Hepatocyte (in vitro differentiated cells): ENCODE measurements around the gene TK2.

ENCODE experiments used
- CTCF ChIP-seq: fragments of 200-600 bp; sonication (generic); IDR thresholded peaks from 2 replicates; pipeline ENCODE4 v1.5.1; 2016; ENCODE audit warnings: antibody characterized with exemption, mild to moderate bottlenecking; ENCODE audit not compliant: poor library complexity
- EZH2 ChIP-seq: fragments of 200-600 bp; sonication (generic); IDR thresholded peaks from 2 replicates; pipeline ENCODE4 v1.6.1; 2016; ENCODE audit warnings: antibody characterized with exemption, mild to moderate bottlenecking, borderline replicate concordance
- EZH2phosphoT487 ChIP-seq: fragments of 200-600 bp; sonication (generic); IDR thresholded peaks from one replicate; pipeline ENCODE4 v1.6.1; 2018; ENCODE audit warnings: antibody characterized with exemption, mild to moderate bottlenecking, low read depth, moderate library complexity; ENCODE audit not compliant: unreplicated experiment, severe bottlenecking

- TF ChIP-seq EZH2phosphoT487 (no peak), CTCF (no peak), EZH2 (no peak)
Observed at GRCh38 chr16:66510298-66510697, 39.6 kb downstream of the TK2 start.
